H1 (cell line): Measurements from ENCODE around the gene MAGEB10. TPM values are rescaled to one million over a fixed set of nuclear protein-coding genes. Genes with fewer than 3 reads are reported as not detected.

Experiments used
- CTCF ChIA-PET: fragments of 300-600 bp; sonication (Branson Sonifier 250); formaldehyde crosslinking; loops from one replicate; lab custom pipeline; 2021; ENCODE audit not compliant: partially characterized antibody; lab: Charles Lee
- POLR2A ChIA-PET: fragments of 300-600 bp; sonication (Branson Sonifier 250); formaldehyde crosslinking; loops from one replicate; lab custom pipeline; 2021; ENCODE audit warnings: inconsistent platforms; ENCODE audit not compliant: partially characterized antibody; lab: Charles Lee
- DNase-seq, 2 experiments: peaks; one replicate each; pipeline versions ENCODE4 v3.0.0 to v3.0.0-alpha.2; 2010 to 2022; ENCODE audit warnings: low spot score in 2 of 2, low read depth in 1 of 2, mixed read lengths in 1 of 2
- FAIRE-seq: peaks from 2 replicates; lab custom pipeline; 2011; peaks lifted over from hg19 to GRCh38; lab: Jason Lieb, UNC
- H2AFZ ChIP-seq: 2 replicates; pipeline ENCODE4 v1.8.1; 2012; ENCODE audit warnings: low read length, inconsistent platforms
- H2AK5ac ChIP-seq: 2 replicates; pipeline ENCODE4 v1.6.1; 2013; ENCODE audit warnings: low read depth, low read length
- H2BK120ac ChIP-seq: replicated peaks from 2 replicates; pipeline ENCODE3; 2013; ENCODE audit warnings: low read depth, low read length, inconsistent platforms
- H2BK12ac ChIP-seq: 2 replicates; pipeline ENCODE4 v1.6.1; 2013; ENCODE audit warnings: low read depth, low read length
- H2BK15ac ChIP-seq: 2 replicates; pipeline ENCODE4 v1.6.1; 2013; ENCODE audit warnings: low read length
- H2BK20ac ChIP-seq: 2 replicates; pipeline ENCODE4 v1.6.1; 2013; ENCODE audit warnings: low read length
- H2BK5ac ChIP-seq: 2 replicates; pipeline ENCODE4 v1.6.1; 2013; ENCODE audit warnings: low read depth, low read length
- H3K14ac ChIP-seq: 2 replicates; pipeline ENCODE4 v1.6.1; 2013; ENCODE audit warnings: inconsistent platforms; ENCODE audit not compliant: insufficient read length
- H3K18ac ChIP-seq: 2 replicates; pipeline ENCODE4 v1.6.1; 2013; ENCODE audit warnings: low read length; ENCODE audit errors: extremely low read depth
- H3K23ac ChIP-seq: 2 replicates; pipeline ENCODE4 v1.6.1; 2013; ENCODE audit warnings: inconsistent platforms; ENCODE audit not compliant: insufficient read length
- H3K23me2 ChIP-seq: 2 replicates; pipeline ENCODE4 v1.6.1; 2013; ENCODE audit warnings: low read depth, low read length
- H3K27ac ChIP-seq: 2 replicates; pipeline ENCODE4 v1.6.1; 2011; ENCODE audit warnings: low read depth, low read length, inconsistent platforms
- H3K27me3 ChIP-seq, 4 experiments: replicated peaks in 1 of 4; 1 replicate in 1 of 4; 2 replicates in 3 of 4; pipeline versions ENCODE4 v1.6.1 to v1.8.1; 2011 to 2013; ENCODE audit warnings: low read length in 3 of 4, mild to moderate bottlenecking in 3 of 4, inconsistent platforms in 2 of 4, mixed read lengths in 2 of 4, moderate library complexity in 1 of 4; ENCODE audit not compliant: control insufficient read depth in 3 of 4, insufficient read depth in 3 of 4; ENCODE audit errors: extremely low read depth in 1 of 4
- H3K36me3 ChIP-seq, 4 experiments: 2 replicates each; pipeline versions ENCODE4 v1.6.1 to v1.8.1; 2011 to 2013; ENCODE audit warnings: mild to moderate bottlenecking in 4 of 4, low read length in 3 of 4, moderate library complexity in 2 of 4, control low read depth in 1 of 4, inconsistent platforms in 1 of 4; ENCODE audit not compliant: insufficient read depth in 4 of 4, control insufficient read depth in 2 of 4
- H3K4ac ChIP-seq: replicated peaks from 2 replicates; pipeline ENCODE3; 2013; ENCODE audit warnings: low read length, low read depth, mixed read lengths, inconsistent platforms; ENCODE audit not compliant: insufficient read length
- H3K4me1 ChIP-seq, 4 experiments: replicated peaks in 1 of 4; 1 replicate in 1 of 4; 2 replicates in 3 of 4; pipeline versions ENCODE4 v1.6.1 to v1.8.1; 2011 to 2013; ENCODE audit warnings: low read length in 3 of 4, inconsistent platforms in 2 of 4, mixed read lengths in 1 of 4; ENCODE audit not compliant: insufficient read depth in 4 of 4, control insufficient read depth in 3 of 4
- H3K4me2 ChIP-seq, 2 experiments: 2 replicates each; pipeline versions ENCODE4 v1.6.1 to v1.8.1; 2011 to 2013; ENCODE audit warnings: low read depth in 2 of 2, low read length in 2 of 2, control low read depth in 1 of 2, inconsistent platforms in 1 of 2, mild to moderate bottlenecking in 1 of 2; ENCODE audit not compliant: insufficient read depth in 1 of 2
- H3K4me3 ChIP-seq, 4 experiments: fragments of 200-600, 300-600 bp in 1 of 4; sonication (generic), shearing (Covaris generic), sonication (Bioruptor Twin) in 1 of 4; 2 replicates each; pipeline versions ENCODE4 v1.5.1 to v1.8.1; 2011 to 2016; ENCODE audit warnings: low read length in 4 of 4, low read depth in 3 of 4, control low read depth in 2 of 4, inconsistent platforms in 2 of 4, mild to moderate bottlenecking in 2 of 4, mixed read lengths in 1 of 4, moderate library complexity in 1 of 4; ENCODE audit not compliant: insufficient read depth in 2 of 4; ENCODE audit errors: extremely low read depth in 1 of 4
- H3K56ac ChIP-seq: replicated peaks from 2 replicates; pipeline ENCODE3; 2013; ENCODE audit warnings: low read depth, mild to moderate bottlenecking, mixed read lengths, low read length, inconsistent platforms; ENCODE audit not compliant: insufficient read length
- H3K79me1 ChIP-seq: 2 replicates; pipeline ENCODE4 v1.6.1; 2013; ENCODE audit warnings: low read depth, low read length, control low read depth
- H3K79me2 ChIP-seq, 2 experiments: 2 replicates each; pipeline versions ENCODE4 v1.6.1 to v1.8.1; 2012 to 2013; ENCODE audit warnings: low read length in 2 of 2, mild to moderate bottlenecking in 2 of 2, inconsistent platforms in 1 of 2; ENCODE audit not compliant: insufficient read depth in 2 of 2, control insufficient read depth in 1 of 2
- H3K9ac ChIP-seq, 4 experiments: replicated peaks in 1 of 4; 1 replicate in 1 of 4; 2 replicates in 3 of 4; pipeline versions ENCODE4 v1.6.1 to v1.8.1; 2011 to 2013; ENCODE audit warnings: low read depth in 3 of 4, low read length in 3 of 4, control low read depth in 2 of 4, mild to moderate bottlenecking in 2 of 4, moderate library complexity in 2 of 4, inconsistent platforms in 1 of 4; ENCODE audit errors: extremely low read depth in 1 of 4
- H3K9me3 ChIP-seq, 2 experiments: 2 replicates each; pipeline versions ENCODE4 v1.6.1 to v1.8.1; 2012 to 2013; ENCODE audit warnings: mild to moderate bottlenecking in 2 of 2, moderate library complexity in 2 of 2, control low read depth in 1 of 2, inconsistent platforms in 1 of 2, low read depth in 1 of 2, low read length in 1 of 2, mixed read lengths in 1 of 2; ENCODE audit not compliant: insufficient read depth in 2 of 2
- H4K20me1 ChIP-seq, 2 experiments: replicated peaks in 1 of 2; 2 replicates each; pipeline versions ENCODE3 to v1.8.1; 2011 to 2013; ENCODE audit warnings: inconsistent platforms in 2 of 2, low read length in 2 of 2, mild to moderate bottlenecking in 1 of 2; ENCODE audit not compliant: insufficient read depth in 2 of 2, control insufficient read depth in 1 of 2
- H4K5ac ChIP-seq: 2 replicates; pipeline ENCODE4 v1.6.1; 2013; ENCODE audit warnings: low read length, low read depth, mixed read lengths, inconsistent platforms; ENCODE audit not compliant: insufficient read length
- H4K8ac ChIP-seq: 2 replicates; pipeline ENCODE4 v1.8.0; 2013; ENCODE audit warnings: mild to moderate bottlenecking, moderate library complexity, low read length, inconsistent platforms; ENCODE audit not compliant: insufficient read depth; ENCODE audit errors: extremely low read depth
- H4K91ac ChIP-seq: replicated peaks from 2 replicates; pipeline ENCODE3; 2013; ENCODE audit warnings: low read length, mixed read lengths, inconsistent platforms; ENCODE audit not compliant: insufficient read length
- BRCA1 ChIP-seq: IDR thresholded peaks from 2 replicates; pipeline ENCODE4 v1.6.1; 2012; ENCODE audit warnings: low read depth, low read length, improper control_type of control experiment
- CEBPB ChIP-seq: IDR thresholded peaks from 2 replicates; pipeline ENCODE4 v1.6.1; 2012; ENCODE audit warnings: low read depth, low read length
- CHD1 ChIP-seq: IDR thresholded peaks from 2 replicates; pipeline ENCODE4 v1.6.1; 2012; ENCODE audit warnings: low read depth, low read length, improper control_type of control experiment
- CHD2 ChIP-seq: IDR thresholded peaks from 2 replicates; pipeline ENCODE4 v1.6.1; 2012; ENCODE audit warnings: low read length, improper control_type of control experiment
- EZH2 ChIP-seq: fragments of 200-600 bp; sonication (generic); IDR thresholded peaks from 2 replicates; pipeline ENCODE4 v1.7.1; 2012; ENCODE audit warnings: low read depth, mild to moderate bottlenecking, moderate library complexity, low read length, inconsistent platforms; ENCODE audit not compliant: severe bottlenecking
- KDM1A ChIP-seq: fragments of 200-600, 300-600 bp; sonication (generic); IDR thresholded peaks from 2 replicates; pipeline ENCODE4 v1.7.1; 2016; ENCODE audit warnings: mild to moderate bottlenecking, low read length, borderline replicate concordance
- POLR2AphosphoS5 ChIP-seq: IDR thresholded peaks from 2 replicates; pipeline ENCODE4 v1.6.1; 2011; ENCODE audit warnings: low read depth, low read length
- RXRA ChIP-seq: IDR thresholded peaks from 2 replicates; pipeline ENCODE4 v1.6.1; 2011; ENCODE audit warnings: low read depth, mild to moderate bottlenecking, low read length, moderate library complexity; ENCODE audit not compliant: insufficient read depth
- SAP30 ChIP-seq: fragments of 300-600 bp; sonication (generic); IDR thresholded peaks from 2 replicates; pipeline ENCODE4 v1.7.1; 2012; ENCODE audit warnings: low read length, moderate library complexity, mild to moderate bottlenecking, inconsistent platforms; ENCODE audit not compliant: insufficient read depth, insufficient replicate concordance
- SIN3A ChIP-seq, 2 experiments: IDR thresholded peaks in 1 of 2; conservative IDR thresholded peaks in 1 of 2; 2 replicates each; pipeline ENCODE4 v1.6.1; 2011 to 2012; ENCODE audit warnings: low read length in 2 of 2, improper control_type of control experiment in 1 of 2, low read depth in 1 of 2, mild to moderate bottlenecking in 1 of 2
- WGBS, 2 experiments: shearing (Covaris generic) in 1 of 2; methylation state at CpG; one replicate each; pipeline versions ENCODE4 v1.1.6 to v1.1.7; 2013 to 2015; ENCODE audit warnings: low lambda C conversion rate in 2 of 2, mixed read lengths in 2 of 2, inconsistent platforms in 1 of 2, low coverage in 1 of 2, missing lambda C conversion rate in 1 of 2; ENCODE audit not compliant: insufficient replicate concordance in 2 of 2, insufficient coverage in 1 of 2, insufficient read length in 1 of 2; ENCODE audit errors: extremely low coverage in 1 of 2, missing lambda C conversion rate in 1 of 2; 5-methylcytosine and 5-hydroxymethylcytosine counted together
- polyA plus RNA-seq, 7 experiments: library from polyadenylated mRNA; depleted of rRNA in 3 of 7; stranded (reverse) in 5 of 7; unstranded in 2 of 7; fragments of >200 nt in 5 of 7; fragments of 200-250 nt in 2 of 7; gene quantifications; 1 replicate in 5 of 7; 2 replicates in 1 of 7; 4 replicates in 1 of 7; pipeline versions ENCODE4 v1.2.1 to v1.2.3, GENCODE V29; 2011 to 2013; ENCODE audit warnings: missing spikeins in 2 of 7, mixed read lengths in 2 of 7
- total RNA-seq: library from RNA; stranded (reverse); fragmentation: NEBNext Ultra II Directional; extraction: Animal tissue kit (Norgen Biotek cat#: 25700); gene quantifications from 2 replicates; pipeline ENCODE4 v1.2.1, GENCODE V29; 2021
- TF ChIP-seq, protein P1 (sequence below): IDR thresholded peaks from 2 replicates; pipeline ENCODE4 v1.6.1; 2012; ENCODE audit warnings: inconsistent platforms
- TF ChIP-seq, protein P2 (sequence below): IDR thresholded peaks from 2 replicates; pipeline ENCODE4 v1.6.1; 2012; ENCODE audit warnings: low read length, inconsistent platforms

The MAGEB10 gene
- total and polyA plus RNA-seq, 2 of the 8 experiments (the other 6 are each of a cell fraction or from before 2014, with no cell fraction given), result not detected

DNA sequence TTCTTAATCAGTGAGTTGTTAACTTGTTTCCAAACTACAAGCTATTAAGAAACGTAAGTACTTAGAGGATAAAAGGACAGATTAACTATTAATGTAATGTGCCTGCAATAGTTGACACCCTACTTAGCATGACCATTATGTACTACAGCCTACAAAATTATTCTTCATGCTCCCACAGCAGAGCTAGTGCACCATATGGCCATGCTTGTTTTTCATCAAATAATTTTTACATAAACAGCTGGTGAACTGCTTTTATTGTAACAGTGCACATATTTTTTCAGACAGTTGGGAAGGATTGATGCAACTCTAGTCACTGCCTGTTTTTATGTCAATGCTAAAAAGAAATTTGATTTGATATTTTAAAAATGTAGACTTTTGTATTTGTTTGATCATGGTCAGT, 10.2 kb upstream of the MAGEB10 start:
- no peak overlapping the region for H3K18ac ChIP-seq
- no peak overlapping the region for H2AK5ac ChIP-seq
- H2BK120ac ChIP-seq, result no peak overlapping the region
- H3K9me3 ChIP-seq, result no peaks in the 10 kb centered on the region
- CTCF ChIA-PET, result no interaction called here
- no peak overlapping the region for H3K27ac ChIP-seq
- POLR2A ChIA-PET, result no interaction called here
- H3K14ac ChIP-seq, result no peak overlapping the region
- H3K36me3 ChIP-seq, result no peaks in the 10 kb centered on the region
- DNase-seq (no peak), FAIRE-seq (no peak)
- no peak overlapping the region for H4K91ac ChIP-seq
- no peak overlapping the region for H4K8ac ChIP-seq
- H3K27me3 ChIP-seq, result no peaks in the 10 kb centered on the region
- H3K79me1 ChIP-seq, result no peaks in the 10 kb centered on the region
- H3K23me2 ChIP-seq, result no peaks in the 10 kb centered on the region
- no peak overlapping the region for H2AFZ ChIP-seq
- 78% methylated on average over 1 of the region's 1 CpG; no CpG with 5 or more reads in 1 of the 2 experiments for WGBS, 2 experiments
- no peaks in the 10 kb centered on the region for H3K4me1 ChIP-seq
- H2BK5ac ChIP-seq, result no peak overlapping the region
- no peak for TF ChIP-seq RXRA
- TF ChIP-seq, protein P1, sequence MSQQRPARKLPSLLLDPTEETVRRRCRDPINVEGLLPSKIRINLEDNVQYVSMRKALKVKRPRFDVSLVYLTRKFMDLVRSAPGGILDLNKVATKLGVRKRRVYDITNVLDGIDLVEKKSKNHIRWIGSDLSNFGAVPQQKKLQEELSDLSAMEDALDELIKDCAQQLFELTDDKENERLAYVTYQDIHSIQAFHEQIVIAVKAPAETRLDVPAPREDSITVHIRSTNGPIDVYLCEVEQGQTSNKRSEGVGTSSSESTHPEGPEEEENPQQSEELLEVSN, result no peak
- no peak for TF ChIP-seq KDM1A
- no peak for TF ChIP-seq SAP30
- TF ChIP-seq, protein P2, sequence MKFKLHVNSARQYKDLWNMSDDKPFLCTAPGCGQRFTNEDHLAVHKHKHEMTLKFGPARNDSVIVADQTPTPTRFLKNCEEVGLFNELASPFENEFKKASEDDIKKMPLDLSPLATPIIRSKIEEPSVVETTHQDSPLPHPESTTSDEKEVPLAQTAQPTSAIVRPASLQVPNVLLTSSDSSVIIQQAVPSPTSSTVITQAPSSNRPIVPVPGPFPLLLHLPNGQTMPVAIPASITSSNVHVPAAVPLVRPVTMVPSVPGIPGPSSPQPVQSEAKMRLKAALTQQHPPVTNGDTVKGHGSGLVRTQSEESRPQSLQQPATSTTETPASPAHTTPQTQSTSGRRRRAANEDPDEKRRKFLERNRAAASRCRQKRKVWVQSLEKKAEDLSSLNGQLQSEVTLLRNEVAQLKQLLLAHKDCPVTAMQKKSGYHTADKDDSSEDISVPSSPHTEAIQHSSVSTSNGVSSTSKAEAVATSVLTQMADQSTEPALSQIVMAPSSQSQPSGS, result no peak
- TF ChIP-seq SIN3A (conservative IDR thresholded peaks at IDR 0.05 in 1 of 2, IDR thresholded peaks at IDR 0.05 in 1 of 2; ENCODE audit: low read depth in 1 of 2, low read length in 2 of 2), result no peak
- no peak for TF ChIP-seq BRCA1
- no peak for TF ChIP-seq CHD2
- TF ChIP-seq POLR2AphosphoS5, result no peak
- no peak for TF ChIP-seq CHD1
- TF ChIP-seq EZH2, result no peak
- TF ChIP-seq CEBPB, result no peak
- H3K4ac ChIP-seq, result no peak overlapping the region
- no peak overlapping the region for H3K4me3 ChIP-seq
- no peak overlapping the region for H3K23ac ChIP-seq
- no peak overlapping the region for H4K5ac ChIP-seq
- H2BK20ac ChIP-seq, result no peak overlapping the region
- no peak overlapping the region for H2BK12ac ChIP-seq
- no peak overlapping the region for H2BK15ac ChIP-seq
- H4K20me1 ChIP-seq, result no peaks in the 10 kb centered on the region
- H3K9ac ChIP-seq, result no peak overlapping the region
- H3K56ac ChIP-seq, result no peak overlapping the region
- no peak overlapping the region for H3K4me2 ChIP-seq
- H3K79me2 ChIP-seq, result no peaks in the 10 kb centered on the region
